ENCODE results near the gene INTS14.
"Not testable (repeated sequence)": the region's sequence is repeated elsewhere in the genome, so short reads cannot be mapped to it uniquely, and the experiment has no call there.

Gene INTS14

GRCh38 chr15:65630760-65631159, 19.8 kb upstream of the INTS14 start:
- no peak for DNase-seq

- no peak for DNase-seq
Observed at GRCh38 chr15:65629548-65629947, 18.6 kb upstream of the INTS14 start.

- no peak for DNase-seq
Observed at GRCh38 chr15:65626856-65627255, 15.9 kb upstream of the INTS14 start.

DNA sequence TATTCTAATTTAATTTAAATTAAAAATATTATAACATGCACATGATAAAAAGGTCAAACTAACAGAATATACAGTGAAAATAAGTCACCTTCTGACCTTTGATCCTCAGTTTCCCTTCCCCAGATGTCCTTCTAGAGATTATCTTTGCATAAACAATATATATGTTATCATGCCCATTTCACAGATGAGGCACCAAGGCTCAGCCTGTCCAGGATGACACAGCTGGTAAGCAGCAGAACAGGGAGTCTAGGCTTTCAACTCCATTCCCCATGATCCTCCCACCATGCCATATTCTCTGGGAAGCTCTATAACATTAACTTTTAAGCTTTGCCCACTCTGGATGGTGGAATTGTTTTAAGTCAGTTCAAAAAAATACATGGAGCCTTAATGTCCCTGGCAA, 12.2 kb upstream of the INTS14 start:
- no peak for DNase-seq

- DNase-seq = no peak
Observed at GRCh38 chr15:65621638-65622037, 10.7 kb upstream of the INTS14 start, which contains the start of gene SLC24A1. SLC24A1 (plus strand) TSS chr15:65621938; CDS start chr15:65624081, 2,143 bp downstream.

- no peak for DNase-seq
Observed at GRCh38 chr15:65620833-65621232, 9.9 kb upstream of the INTS14 start.

DNA sequence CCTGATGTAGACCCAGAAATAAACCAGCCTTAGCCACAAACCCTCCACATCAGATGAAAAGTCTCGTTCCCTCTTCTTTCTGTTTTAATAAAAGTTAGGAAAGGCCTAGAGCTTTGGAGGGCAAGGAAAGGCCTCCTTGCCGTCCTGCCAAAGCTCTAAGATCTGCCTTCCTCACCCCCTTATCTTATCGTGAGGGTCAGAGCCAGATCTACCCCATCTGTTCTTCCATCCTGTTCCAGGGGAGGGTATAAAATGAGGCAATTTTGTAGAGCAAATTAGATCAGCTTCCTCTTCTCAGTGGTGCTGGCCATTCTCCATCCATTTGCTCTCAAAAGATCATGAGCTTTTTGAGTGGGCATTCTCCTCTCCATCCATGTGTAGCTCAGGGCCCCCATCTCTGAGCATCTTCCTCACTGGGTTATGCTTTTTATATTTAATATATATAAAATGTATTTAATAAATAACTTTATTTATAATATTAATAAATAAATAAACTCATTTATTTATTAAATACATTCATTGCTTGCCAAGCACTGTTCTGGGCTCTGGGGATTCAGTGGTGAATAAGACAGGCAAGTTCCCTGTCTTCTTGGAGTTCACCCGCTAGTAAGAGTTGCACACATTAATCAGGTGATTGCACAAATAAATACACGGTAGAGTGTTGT, 8.8 kb upstream of the INTS14 start:
- DNase-seq = no peak

DNA sequence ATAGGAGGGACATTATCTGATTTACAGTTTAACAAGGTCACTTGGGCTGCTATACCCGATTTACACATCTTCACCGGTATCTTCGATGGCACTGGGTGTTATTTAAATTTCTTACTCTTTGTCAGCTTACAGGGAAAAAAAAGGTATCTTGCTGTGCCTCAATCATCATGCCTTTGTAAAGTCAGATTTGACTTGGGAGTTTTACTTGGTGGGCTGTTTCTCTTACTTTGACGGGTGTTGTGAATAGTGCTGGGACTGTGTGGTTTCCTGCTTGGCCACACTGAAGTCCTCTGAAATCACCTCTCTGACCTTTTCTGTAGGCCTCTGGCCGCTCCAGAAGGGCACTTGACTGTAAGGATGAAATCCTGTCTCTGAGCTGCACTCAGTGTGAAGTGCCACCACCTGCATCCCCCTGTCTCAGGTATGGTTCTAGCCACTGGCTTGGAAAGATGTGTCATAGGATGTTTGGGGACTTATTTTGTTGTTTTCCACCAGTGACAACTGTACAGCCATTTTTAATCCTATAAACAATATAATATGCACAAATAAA, 7.7 kb upstream of the INTS14 start:
- DNase-seq = no peak

DNA sequence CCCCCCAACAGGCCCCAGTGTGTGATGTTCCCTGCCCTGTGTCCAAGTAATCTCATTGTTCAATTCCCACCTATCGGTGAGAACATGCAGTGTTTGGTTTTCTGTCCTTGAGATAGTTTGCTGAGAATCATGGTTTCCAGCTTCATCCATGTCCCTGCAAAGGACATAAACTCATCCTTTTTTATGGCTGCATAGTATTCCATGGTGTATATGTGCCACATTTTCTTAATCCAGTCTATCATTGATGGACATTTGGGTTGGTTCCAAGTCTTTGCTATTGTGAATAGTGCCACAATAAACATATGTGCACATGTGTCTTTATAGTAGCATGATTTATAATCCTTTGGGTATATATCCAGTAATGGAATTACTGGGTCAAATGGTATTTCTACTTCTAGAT, 5.0 kb upstream of the INTS14 start:
- not testable (repeated sequence) for DNase-seq

GRCh38 chr15:65612949-65613744, 2.2 kb upstream of the INTS14 start:
- no peak for DNase-seq

DNA sequence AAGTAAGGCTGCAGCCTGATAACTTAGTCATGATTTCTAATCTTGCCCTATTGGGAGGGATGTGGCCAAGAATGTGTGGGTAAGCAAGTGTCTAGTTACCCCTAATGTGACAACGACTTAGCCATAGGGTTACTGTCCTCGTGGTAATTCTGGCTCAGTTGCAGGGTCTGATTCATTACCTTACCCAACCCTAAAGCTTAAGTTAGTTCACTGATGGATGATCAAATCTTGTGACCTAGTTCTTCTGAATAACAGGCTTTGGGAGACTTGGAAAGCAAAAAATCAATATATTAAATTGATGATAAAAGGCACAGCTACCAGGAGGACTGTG, 1.6 kb upstream of the INTS14 start:
- no peak for DNase-seq

DNA sequence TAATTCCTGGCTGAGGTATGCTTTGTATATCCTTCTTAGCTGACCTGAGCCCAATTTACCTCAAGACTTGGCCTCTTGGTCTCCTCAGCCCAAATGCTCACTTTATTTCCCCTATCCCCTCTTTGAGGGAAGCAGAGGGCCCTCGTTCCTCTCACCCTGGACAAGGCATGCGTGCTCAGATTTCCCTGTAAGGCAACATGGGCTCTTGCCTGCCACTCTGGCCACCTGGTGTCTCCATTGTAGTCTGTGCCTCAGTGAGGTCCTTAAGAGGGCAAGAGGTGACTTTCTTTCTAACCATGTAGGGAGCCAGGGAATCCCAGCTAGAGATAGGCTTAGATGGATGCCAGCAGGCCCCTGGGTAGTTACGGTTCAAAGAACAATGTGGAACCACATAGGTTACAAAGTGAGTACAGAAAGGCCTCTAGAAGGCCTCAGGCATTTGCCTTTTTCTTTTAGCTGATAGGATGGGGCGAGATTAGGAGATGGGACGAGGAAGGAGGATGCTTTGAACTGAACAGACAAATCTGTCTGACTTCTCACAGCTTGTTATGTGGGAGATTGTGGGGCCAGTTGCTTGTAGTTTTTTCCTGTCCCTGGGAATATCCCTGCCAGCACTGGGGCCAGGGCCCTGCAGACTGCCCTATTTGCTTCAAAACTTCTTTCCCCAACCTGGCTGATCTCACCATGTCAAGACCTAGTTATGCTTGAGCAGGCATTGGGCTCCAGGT, 1.1 kb upstream of the INTS14 start:
- no peak for DNase-seq

- DNase-seq = no peak
Observed at GRCh38 chr15:65603559-65603958, 7.4 kb downstream of the INTS14 start.

DNA sequence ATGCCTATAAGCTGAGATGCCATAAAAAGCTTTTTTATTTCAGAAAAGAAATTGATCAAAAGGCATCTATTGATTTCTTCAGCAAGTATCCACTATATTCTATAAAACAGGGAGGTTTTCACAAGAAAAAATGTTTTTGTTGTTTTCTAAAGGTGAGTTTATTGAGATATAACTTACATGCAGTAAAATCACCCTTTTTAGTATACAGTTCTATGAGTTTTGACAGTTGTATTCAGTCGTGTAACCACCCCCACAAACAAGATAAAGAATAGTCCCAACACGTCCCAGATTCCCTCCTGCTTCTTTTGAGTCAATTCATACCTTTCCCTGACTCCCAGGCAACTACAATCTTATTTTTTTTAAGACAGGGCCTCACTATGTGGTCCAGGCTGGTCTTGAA, 7.8 kb downstream of the INTS14 start:
- no peak for DNase-seq

DNA sequence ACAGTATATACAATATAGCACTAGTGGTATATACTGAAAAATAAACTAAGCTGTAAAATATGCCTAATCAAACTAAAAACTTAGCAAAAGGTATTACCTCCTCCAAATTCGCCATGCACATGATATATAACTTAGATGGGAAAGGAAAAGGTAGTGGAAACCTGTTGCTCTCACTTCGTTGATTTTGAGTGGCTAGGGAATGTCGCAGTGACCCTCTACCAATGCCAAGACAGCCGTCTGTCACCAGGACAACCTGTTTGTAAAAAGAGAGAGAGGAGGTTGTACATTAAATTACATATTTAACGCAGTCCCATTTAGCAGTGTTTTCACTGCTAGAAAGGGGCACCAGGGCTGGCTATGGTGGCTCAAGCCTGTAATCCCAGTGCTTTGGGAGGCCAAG, 11.3 kb downstream of the INTS14 start:
- no peak for DNase-seq

- no peak for DNase-seq
Observed at GRCh38 chr15:65598468-65598867, 12.5 kb downstream of the INTS14 start.

DNA sequence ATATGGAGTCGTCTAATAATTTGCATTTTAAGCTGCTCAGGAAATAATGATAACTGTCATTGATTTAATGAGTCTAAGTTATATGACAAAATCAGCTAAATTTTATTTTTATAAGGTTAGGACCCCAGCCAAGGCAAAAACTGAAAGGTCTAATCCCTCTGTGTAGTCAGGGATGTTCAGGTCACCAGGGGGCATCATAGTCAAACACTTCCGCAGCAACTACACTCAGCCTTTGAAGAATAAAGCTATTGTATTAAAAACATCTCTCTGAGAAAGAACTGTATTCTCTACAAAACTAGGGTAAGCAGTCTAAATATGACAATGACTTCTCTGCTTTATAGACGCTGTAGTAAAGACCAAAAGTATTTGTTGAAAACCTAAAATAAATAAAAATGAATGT, 15.0 kb downstream of the INTS14 start:
- DNase-seq = peak in 1 of 2 experiments; percentile 5

DNA sequence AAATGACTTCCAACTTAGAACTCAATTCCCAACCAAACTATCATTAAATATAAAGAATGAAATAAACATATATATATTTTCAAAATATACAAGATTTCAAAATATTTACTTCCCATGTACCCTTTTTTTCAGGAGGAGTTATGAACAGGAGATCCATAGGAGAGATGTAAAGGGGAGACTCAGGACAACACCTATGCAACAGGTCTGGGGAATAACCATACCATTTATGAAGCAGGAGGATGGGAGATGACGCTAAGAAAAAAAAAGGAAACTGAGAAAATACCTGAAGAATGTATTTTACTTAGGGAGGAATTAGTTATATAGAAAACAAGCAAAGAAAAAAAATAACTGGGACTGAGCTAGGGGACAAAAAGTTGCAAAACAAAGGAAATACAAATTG, 23.8 kb downstream of the INTS14 start:
- DNase-seq = no peak

DNA sequence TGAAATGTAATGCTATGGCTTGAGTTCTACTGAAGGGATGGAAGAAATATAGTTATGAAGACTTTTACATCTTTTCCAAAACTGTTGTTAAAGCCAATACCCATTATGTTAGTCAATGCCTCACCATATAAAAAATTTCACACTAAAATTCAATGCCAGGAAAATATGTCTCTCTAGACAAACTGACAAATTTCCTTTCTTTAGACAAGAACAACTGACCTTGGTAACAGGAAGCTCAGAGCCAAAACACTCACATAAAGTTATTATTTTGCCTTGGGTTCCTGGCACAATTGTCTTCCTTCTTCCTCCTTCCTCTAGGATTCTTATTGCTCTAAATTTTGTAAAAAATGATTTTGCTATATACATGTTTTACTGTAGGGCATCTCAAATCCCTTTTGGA, 26.7 kb downstream of the INTS14 start:
- no peak for DNase-seq

- peak; percentile 3 to 6 for DNase-seq
Observed at GRCh38 chr15:65583701-65584100, 27.2 kb downstream of the INTS14 start.

DNA sequence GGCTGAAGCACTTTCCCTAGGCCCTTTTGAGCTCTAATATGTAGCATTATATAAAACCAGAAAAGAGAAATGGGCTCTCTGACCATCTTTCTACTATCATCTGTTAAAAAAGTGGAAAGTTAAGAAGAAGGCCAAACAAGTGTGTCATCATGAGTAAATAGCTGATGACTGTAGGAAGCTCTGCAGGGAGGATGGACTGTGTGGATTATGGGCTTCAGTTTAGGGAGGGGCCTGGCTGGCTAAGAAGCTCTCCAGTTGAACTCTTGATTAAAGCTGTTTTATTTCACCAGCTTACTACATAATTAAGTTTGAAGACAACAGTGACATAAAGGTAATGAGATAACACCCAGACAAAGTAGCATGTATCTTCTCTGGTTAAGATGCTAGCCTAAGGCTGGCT, 30.6 kb downstream of the INTS14 start:
- no peak for DNase-seq

DNA sequence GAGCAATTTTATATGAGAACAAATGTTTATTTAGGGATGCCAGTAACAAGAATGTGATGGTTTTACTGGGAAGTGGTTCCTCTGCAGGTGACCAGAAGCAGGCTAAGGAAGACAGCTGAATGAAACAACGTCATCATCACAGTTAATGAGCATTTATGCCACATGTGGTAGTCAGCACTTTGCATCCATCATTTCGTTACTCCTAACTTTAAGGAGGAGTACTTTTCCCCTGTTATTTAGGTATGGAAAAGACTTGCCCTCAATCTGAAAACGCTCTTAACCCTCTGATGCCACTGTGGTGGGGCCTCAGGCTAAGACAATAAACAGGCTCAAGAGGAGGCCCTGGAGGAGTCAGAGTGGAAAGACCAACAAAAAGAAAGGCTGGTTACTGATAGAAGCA, 31.2 kb downstream of the INTS14 start:
- no peak for DNase-seq

DNA sequence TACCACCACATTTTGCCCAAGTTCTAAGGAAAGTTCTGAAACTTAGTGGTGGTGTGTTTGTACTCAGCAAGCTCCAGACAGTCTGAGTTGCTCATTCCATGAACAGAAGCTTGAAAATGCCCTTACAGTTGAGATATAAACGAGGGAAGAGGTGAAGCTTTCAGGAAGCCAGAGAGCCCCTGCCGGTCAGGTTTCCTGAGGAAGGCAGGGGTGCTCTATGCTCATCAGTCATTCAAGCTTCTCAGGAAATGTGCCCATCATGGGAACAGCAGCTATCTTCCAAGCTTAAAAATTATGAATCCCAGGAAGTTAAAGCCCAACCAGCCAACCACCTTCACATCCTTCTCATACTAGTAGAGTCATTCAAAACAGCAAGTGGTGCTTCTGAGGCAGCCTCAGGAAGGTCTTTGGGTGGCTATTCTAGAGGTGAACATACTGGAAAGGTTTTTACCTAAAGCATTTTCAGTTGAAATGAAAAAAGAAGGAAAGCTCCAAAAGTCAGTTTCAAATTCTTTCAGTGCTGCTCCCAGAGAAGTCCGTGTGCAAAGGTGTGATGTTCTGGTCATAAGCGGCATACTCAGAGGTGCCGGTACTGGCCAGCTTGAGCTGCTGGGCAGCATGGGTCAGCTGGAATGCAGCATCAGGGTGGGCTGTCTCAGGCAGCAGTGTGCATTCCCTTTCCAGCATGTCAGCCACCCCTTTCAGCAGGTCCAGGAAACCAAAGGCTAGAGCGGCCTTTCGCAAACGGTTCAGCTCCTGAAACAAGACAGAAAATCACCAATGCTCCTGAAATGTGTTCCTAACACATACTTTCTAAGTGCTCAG, 31.8 kb downstream of the INTS14 start:
- no peak for DNase-seq
